ENCODE results near the gene RAB3GAP2.
"Not testable (repeated sequence)": the region's sequence is repeated elsewhere in the genome, so short reads cannot be mapped to it uniquely, and the experiment has no call there.

The RAB3GAP2 gene

GRCh38 chr1:220198186-220199005, 73.9 kb downstream of the RAB3GAP2 start:
- no peak for DNase-seq

GRCh38 chr1:220195701-220196100, 76.6 kb downstream of the RAB3GAP2 start:
- no peak for DNase-seq

GRCh38 chr1:220189750-220190347, 82.4 kb downstream of the RAB3GAP2 start:
- no peak for DNase-seq

GRCh38 chr1:220188538-220188937, 83.7 kb downstream of the RAB3GAP2 start:
- no peak for DNase-seq

GRCh38 chr1:220186752-220187151, 85.5 kb downstream of the RAB3GAP2 start:
- no peak for DNase-seq

- DNase-seq, result no peak
Observed at GRCh38 chr1:220184506-220184905, 87.7 kb downstream of the RAB3GAP2 start.

- no peak for DNase-seq
Observed at GRCh38 chr1:220182656-220183055, 89.6 kb downstream of the RAB3GAP2 start.

GRCh38 chr1:220182111-220182510, 90.1 kb downstream of the RAB3GAP2 start:
- DNase-seq, result no peak

- DNase-seq, result no peak
Observed at GRCh38 chr1:220176540-220176939, 95.7 kb downstream of the RAB3GAP2 start.

- DNase-seq, result no peak
Observed at GRCh38 chr1:220170836-220171526, 101.3 kb downstream of the RAB3GAP2 start.

- not testable (repeated sequence) for DNase-seq
Observed at GRCh38 chr1:220169887-220170286, 102.4 kb downstream of the RAB3GAP2 start.

GRCh38 chr1:220166853-220167252, 105.4 kb downstream of the RAB3GAP2 start:
- DNase-seq, result no peak

- no peak for DNase-seq
Observed at GRCh38 chr1:220164517-220164916, 107.7 kb downstream of the RAB3GAP2 start.

- no peak for DNase-seq
Observed at GRCh38 chr1:220164116-220164515, 108.1 kb downstream of the RAB3GAP2 start.

- no peak for DNase-seq
Observed at GRCh38 chr1:220160027-220160426, 112.2 kb downstream of the RAB3GAP2 start.

- DNase-seq, result no peak
Observed at GRCh38 chr1:220159041-220159440, 113.2 kb downstream of the RAB3GAP2 start.

- not testable (repeated sequence) for DNase-seq
Observed at GRCh38 chr1:220158530-220158929, 113.7 kb downstream of the RAB3GAP2 start.

GRCh38 chr1:220157738-220158137, 114.5 kb downstream of the RAB3GAP2 start:
- DNase-seq, result no peak

GRCh38 chr1:220156620-220157146, 115.6 kb downstream of the RAB3GAP2 start:
- no peak for DNase-seq

- DNase-seq, result no peak
Observed at GRCh38 chr1:220153147-220153546, 119.1 kb downstream of the RAB3GAP2 start.

- DNase-seq, result no peak
Observed at GRCh38 chr1:220151454-220151853, 120.8 kb downstream of the RAB3GAP2 start.

- no peak for DNase-seq
Observed at GRCh38 chr1:220149742-220150141, 122.5 kb downstream of the RAB3GAP2 start.

GRCh38 chr1:220144051-220144450, 128.2 kb downstream of the RAB3GAP2 start:
- no peak for DNase-seq

- no peak for DNase-seq
Observed at GRCh38 chr1:220139966-220140365, 132.3 kb downstream of the RAB3GAP2 start.
